CD4-positive, alpha-beta T cell treated with Interleukin-6 for 4 hours (primary cell): ENCODE measurements around the gene EXOC5.

Source experiments
- DNase-seq: peaks from one replicate; pipeline ENCODE4 v3.0.0-alpha.2; 2020; ENCODE audit warnings: mixed read lengths

EXOC5 gene

DNA sequence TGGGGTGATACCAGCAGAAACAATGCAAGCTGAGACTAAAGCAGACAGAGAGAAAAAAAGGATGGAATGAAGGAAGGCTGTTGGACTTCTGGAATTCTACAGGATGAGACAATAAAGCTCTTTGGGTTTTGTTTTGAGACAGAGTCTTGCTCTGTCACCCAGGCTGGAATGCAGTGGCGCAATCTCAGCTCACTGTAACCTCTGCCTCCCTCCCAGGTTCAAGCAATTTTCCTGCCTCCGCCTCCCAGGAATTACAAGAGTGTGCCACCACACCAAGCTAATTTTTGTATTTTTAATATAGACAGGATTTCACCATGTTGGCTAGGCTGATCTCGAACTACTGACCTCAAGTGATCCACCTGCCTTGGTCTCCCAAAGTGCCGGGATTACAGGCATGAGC, 115.4 kb downstream of the EXOC5 start:
- no peak for DNase-seq
